Measurements from ENCODE around the gene COL4A4.
"Not testable (repeated sequence)": the region's sequence is repeated elsewhere in the genome, so short reads cannot be mapped to it uniquely, and the experiment has no call there.

COL4A4 gene

DNA sequence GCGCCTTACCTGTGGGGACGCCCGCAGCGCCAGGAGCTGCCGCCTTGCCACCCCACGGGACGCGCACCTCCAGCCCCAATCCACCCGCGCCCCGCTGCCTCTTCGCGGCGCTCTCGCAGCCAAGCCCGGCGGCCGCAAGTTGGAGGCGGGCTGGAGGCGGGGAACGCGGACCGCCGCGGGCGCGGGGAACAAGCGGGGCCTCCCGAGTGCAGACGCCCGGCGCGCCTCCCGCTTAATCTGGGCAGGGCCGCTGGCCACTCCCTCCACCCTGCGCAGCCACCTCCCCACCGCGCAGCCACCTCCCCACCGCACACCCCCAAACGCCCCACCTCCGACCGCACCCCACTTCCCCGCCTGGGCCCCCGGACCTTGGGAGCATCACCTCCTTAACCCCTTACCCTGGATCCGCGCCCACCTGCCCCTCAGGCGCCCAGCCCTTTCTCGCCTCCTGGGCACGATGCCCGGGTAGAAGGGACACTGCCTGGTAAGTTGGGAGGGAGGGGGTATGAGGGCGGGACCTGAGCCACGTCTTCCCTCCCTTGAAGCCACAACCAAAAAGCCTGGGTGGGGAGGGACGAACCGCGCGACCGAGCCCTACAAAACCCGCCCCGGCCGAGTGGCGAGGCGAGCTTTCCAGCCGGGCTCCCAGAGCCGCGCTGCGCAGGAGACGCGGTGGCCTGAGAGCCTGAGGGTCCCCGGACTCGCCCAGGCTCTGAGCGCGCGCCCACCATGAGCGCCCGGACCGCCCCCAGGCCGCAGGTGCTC is at the start of gene COL4A4, which contains the start of gene COL4A3:
Gene COL4A4, minus strand, starts transcription at position 208 of the 765 bp plus-strand sequence. CDS start 16,722 bp downstream, outside the sequence.
Gene COL4A3, plus strand, starts transcription at position 627 of the 765 bp plus-strand sequence. Its CDS starts 103 bp downstream, at position 730.
- DNase-seq = no peak

DNA sequence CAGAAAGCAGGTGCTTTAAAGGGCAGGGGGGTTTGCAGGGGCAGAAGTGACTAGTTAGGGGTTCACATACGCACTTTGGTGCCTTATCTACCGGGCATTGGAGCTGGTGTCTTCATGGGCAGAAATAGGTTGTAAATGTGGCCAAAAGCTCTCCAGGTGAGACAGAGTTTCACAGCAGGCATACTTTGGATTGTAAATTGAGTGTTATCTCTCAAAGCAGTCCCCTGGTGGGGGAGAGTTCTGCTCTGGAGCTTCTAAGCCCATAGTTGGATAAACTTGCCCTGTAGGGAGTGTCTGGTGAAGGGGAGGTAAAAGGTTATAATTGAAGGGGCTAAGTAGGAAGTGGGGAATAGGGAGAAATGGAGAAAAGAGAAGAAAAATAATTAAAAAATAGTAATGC is 43.6 kb upstream of the COL4A4 start:
- no peak for DNase-seq

DNA sequence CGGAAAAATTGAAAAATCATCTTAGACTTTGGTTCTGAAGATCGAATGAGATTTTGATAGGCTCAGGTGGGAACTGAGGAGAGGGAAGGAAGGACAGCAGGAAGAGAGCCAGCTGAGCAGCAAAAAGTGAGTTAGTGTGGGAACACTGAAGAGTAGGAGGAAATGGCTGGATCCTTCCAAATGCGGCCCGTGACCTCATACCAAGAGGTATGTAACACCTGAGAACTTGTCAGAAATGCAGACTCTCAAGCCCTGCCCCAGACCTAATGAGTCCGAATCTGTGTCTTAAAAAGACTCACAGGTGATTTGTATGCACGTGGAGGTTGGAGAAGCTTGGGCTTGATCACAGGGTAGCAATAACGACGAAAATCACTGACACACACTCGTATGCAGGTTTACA is 42.4 kb upstream of the COL4A4 start:
- no peak for DNase-seq

DNA sequence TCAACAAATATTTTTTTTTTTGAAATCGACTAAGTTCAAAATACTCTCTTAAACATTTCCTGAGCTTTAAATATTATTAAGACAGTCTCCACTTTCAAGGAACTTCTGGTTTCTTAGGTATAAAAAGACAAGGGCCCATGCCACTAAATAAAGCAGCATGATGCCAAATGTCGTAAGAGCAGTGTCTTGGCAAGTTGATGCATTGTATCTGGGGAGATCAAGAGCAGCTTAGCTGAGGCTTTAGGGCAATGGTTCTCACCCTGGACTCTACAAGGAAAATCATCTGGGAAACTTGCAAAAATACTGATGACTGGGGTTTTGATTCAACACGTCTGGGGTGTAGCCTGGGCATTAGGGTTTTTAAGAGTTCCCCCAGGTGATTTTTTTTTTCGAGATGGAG is 41.7 kb upstream of the COL4A4 start:
- no peak for DNase-seq

DNA sequence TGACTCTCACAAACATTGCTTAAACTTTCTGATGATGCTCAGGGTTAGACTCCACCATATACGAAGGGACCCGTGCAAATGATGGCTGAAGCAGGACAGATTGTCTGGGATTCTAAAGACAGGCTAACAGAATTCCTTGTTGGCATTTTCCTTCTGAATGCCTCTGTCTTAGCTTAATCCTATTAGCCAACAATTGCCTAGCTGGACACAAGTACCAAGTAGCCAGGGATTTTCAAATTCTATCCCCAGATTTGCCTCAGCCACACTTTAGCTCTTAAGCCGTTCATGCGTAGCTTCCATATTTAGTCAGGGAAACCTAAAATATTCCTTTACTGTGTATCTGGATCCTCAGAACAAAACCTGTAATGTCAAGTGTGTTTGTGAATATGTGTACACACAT is 40.4 kb upstream of the COL4A4 start:
- DNase-seq = no peak

DNA sequence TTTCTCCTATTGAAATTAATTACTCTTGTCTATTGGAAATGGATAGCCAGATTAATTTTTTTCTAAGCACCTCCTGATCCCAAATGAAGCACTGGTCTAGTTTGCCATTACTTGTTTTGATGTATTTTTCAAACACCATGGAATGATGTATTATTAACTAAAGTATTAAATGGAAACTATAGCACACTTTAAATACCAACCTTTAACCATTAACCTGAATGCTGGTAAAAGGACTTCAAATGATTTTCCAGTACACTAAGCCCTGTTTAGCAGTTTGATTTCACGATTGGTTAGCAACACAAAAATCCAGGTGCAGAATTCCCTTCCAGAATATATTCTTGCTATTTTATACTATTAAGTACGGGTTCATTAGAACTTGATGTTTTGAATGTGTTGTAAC is 37.8 kb upstream of the COL4A4 start:
- DNase-seq = no peak

DNA sequence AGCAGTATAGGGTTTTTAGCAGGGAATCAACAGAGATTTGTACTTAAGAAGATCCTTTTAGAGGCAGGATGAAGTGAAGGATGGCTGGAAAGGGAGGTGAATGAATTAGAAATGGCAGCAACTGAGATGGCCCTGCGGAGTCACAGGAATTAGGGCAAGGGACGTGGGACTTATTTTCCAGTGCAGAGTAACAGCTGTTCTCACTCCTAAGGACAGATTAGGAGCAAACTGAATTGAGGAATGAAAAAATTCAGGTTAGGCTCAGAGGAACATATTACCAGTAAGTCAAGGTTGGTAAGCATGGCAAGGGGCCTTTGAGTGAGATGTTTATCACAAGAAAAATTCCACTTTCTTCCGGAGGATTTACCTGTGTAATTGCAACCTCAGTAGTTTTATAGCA is 34.9 kb upstream of the COL4A4 start:
- no peak for DNase-seq

DNA sequence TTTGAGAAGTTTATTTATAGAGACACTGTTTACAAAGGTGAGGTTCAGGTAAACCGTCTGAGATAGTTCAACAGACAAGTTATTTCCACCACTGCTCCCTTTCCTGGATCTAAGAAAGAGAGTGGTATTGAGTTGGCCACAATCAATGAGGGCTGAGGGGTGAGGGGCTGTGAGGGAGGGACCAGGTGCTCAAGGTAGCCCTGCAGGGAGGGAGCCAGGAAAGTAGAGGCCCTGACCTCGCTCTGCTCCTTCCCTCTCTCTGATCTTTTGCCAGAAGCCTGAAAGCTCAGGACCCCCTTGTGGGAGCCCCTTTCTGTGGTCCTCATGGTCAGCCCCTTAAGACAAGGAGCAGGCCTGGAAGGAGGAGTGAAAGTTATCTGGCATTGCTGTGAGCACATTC is 30.2 kb upstream of the COL4A4 start:
- no peak for DNase-seq

DNA sequence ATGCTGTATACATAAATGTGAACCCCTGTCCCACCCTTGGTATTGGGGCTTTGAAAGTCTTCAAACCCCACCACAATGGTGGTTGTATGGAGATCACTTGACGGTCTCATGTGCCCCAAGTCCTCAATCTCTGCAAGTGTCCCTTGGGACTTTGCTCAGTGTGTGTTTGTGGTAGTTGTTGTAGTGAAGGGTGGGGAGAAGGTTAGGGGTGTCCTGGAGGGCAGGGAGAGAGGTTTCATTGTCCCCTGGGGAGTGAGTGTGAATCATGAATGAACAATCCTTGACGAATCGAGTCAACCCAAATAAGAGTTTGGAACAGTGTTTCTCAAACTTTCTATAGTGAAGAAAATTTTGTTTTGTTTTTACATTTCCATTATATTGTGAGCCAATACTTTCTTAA is 28.5 kb upstream of the COL4A4 start:
- no peak for DNase-seq

DNA sequence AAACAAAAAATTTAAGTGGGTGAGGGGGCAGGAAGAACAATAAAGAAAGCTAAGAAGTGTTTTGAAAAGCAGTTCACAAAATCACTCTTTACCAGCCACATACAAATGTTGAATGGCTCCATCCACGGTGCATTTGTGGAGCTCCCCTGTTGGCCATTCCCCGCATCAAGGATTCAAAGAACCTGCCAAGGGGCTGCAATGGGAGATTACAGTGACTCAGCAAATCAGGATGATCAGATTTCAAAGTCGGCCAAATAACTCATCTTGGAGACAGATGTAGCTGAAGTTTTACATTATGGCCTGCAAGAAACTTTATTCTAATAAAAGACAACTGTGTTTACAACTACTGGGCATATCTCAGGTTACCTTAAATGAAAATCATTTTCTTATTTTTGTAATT is 27.4 kb upstream of the COL4A4 start:
- no peak for DNase-seq

DNA sequence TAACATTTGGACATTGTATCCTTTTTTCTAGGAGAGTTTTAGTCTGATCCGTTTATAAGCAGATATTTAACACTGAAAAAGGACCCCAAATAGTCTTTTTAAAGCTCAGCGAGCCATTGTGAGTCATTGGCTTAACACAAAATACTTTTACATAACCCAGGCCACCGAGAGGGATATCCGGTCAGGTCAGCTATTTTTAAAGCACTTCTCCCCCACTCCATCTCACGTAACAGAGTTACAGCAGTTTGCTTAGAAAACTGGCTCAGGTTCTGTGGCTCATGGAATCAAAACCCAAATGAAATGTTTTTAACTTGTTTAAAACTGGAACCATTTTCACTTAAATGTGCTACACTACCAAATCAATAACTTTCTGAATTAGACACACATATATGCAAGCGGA is 24.3 kb upstream of the COL4A4 start:
- DNase-seq = no peak

DNA sequence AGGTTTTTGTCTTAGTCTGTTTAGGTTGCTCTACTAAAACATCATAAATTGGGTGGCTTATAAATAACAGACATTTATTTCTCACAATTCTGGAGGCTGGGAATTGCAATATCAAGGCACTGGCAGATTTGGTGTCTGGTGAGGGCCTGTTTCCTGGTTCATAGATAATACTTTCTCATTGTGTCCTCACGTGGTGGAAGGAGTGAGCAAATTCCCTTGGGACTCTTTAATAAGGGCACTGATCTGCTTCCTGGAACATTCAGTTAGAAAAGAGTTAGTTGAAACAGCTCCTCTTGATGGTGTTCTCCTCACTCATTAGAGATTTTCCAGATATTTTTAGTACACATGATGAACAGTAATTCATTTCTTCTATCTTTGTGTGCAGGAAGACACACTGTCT is 22.7 kb upstream of the COL4A4 start:
- DNase-seq = no peak

DNA sequence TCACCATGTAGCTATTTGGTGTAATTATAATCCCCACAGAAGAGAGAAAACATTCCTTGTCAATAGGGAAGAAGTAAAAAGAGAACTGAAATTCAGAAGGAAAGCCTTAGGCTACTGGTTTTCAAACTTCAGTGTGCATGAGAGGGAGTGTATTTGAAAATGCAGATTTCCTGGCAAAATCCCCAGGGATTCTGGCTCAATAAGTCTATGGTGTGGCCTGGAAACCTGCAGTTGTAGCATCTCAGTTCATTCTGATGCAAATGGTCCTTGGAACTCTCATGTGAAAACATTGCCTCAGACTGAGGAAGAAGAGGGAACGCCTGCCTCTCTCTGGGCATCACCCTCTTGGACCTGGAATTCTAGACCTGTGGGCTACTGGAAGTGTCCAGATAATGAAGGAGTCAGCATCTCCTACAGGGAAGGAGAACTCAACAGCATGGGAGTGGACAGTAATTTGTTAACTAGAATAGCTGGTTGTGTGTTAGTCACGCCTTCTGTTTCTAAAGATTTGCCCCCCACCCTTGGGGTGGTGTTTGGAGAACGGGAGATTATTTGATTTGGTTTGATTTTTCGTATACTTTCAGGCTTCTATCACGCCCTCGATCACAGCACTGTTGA is 21.7 kb upstream of the COL4A4 start:
- DNase-seq = no peak

DNA sequence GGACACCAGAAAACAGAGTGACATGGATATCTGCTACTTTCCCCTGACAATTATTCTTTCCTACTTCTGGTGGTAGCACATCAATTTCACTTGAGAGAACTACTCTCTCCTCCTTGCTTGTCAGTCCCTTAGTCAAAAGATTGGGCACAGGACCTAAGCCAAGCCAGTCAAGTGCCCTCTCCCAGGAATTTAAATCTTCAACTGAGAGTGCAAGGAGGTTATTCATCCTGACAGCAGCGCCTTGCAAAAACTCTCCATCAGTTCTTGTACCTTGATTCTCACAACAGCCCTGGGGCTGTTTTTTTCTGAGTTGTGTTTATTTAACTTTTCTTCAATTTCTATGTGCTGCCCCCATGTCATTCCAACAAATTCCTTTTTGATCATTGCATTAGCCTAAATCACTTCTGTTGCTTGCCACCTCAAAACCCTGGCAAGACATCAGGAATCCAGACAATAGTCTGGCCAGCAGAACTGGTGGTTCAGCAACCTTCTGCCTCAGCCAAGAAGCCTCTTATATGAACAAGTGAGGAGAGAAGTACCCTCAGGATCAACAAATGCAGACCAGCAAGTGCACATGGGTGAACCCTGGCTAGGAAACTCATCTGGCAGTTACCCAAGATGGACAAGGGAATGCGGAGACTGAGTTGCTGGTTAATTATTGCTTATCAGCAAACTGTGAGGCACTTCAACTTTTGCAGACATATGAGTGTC is 19.8 kb upstream of the COL4A4 start:
- no peak for DNase-seq

DNA sequence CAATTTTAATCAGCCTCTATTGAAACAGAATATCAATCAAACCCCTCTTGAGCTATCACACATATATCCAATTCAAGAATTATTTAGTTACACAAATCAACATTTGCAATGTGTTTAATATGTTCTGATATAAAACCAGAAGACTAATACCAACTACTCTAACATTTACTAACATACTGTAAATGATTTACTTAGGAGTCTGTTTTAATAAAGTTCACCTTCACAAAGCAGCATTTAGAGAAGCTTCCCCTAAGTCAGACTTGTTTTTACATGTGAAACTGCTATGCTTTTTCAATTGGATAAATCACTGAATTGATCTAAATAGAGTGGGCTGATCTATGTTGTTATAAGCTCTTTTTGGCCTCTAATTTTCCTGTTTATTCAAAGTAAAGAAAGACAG is 18.8 kb upstream of the COL4A4 start:
- DNase-seq = no peak

DNA sequence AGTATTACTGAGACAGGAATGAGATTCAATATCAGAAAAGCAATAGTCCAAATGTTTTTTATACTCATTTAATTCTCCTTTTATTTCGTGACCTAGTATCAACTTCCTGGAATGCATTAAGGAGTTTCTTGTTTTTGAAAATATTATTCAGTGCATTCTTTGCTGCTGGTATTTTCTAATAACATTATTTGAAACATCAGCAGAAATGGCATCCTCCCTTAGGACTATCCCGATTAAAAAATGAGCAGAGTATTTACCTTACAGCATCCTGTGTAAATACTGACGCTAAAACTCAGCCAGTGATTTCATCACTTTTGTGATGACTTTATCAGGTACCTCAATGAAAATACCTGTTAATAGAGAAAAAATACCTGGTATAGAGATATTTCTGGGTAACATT is 16.8 kb upstream of the COL4A4 start:
- no peak for DNase-seq

DNA sequence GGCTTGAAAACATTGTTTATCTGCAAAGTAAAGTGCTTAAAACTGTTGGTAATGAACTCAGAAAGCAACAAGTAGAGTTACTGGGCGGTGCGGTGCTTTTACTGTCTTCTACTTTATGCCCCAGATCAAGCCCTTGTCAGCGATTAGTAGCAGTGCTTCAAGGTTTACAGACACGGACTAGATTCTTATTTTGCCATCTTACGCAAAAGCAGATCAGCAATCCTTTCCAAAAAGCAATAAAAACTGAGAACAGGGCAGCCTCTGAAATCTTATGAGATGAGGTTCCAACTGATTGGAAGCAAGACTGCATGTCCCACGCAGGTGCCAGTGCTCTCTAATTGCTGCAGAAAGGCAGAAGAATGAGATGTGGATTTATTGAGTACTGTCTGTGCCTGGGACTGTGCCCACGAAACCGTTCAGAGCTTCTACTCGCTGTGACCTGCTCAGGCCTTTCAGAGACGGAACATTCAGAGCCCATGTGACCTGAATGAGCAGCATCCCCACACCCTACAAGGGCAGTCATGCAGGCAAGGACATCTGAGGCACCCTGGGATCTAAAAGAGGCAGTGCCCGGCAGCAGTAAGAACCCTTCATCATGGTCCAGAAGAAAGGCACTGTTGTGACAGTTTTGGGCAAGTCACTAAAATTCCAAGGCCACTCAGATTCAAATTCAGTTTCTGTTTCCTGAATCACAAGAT is 16.1 kb upstream of the COL4A4 start:
- no peak for DNase-seq

DNA sequence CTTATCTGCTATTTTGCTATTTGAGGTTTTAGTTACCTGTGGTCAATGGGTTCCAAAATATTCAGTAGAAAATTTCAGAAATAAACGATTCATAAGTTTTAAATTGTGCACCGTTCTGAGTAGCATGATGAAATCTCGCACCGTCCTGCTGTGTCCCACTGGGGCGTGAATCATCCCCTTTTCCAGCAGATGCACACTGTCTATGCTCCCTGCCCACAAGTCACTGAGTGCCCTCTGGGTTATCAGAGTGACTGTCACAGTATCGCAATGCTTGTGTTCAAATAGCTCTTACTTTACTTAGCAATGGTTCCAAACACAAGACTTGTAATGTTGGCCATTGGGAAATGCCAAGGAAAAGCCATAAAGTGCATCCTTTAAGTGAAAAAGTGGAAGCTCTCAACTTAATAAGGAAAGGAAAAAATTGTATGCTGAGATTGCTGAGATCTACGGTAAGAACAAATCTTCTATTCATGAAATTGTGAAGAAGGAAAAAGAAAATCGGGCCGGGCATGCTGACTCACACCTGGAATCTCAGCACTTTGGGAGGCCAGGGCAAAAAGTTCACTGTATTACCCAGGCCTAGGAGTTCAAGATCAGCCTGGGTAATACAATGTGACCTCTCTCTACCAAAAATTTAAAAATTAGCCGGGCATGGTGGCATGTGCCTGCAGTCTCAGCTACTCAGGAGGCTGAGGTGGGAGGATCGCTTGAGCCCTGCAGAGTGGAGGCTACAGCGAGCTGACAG is 13.8 kb upstream of the COL4A4 start:
- DNase-seq = no peak

DNA sequence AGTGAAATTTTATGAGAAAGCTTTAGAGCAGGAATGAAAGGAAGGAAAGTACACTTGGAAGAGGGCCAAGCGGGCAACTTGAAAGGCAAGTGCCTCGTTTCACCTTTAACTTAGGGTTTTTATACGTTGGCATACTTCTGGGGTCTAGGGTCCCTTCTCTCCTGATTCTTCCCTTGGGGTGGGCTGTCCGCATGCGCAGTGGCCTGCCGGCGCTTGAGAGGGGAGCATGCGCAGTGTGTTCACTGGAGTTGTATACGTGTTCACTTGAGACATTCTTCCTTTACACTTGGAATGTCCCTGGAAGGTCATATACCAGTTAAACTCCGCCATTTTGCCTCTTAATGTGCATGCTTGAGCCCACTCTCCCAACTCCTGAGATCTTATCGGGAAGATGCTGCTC is 7.8 kb upstream of the COL4A4 start:
- DNase-seq = not testable (repeated sequence)

DNA sequence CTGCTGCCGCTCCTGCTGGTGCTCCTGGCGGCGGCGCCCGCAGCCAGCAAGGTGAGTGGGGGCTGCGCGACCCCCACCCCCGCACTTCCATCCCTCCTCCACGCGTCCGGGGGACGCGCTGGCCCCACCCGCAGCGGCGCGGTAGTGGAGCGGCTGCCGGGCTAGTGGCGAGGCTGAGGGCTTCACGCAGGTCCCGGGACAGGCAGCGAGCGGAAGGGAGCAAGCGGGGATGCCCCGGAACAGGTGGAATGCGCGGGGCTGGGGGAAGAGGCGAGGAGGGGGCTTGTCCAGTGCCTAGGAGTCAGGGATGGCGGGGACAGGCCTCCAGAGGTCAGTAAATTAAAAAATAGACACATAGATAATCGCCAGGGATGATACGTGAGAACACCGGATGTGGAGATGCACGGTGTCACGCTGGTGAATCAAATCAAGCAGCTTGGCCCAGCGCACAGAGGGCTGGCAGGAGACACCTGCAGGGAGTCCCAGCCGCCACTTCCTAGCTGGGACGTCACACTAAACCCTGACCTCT is 822 bp upstream of the COL4A4 start:
- DNase-seq = no peak

DNA sequence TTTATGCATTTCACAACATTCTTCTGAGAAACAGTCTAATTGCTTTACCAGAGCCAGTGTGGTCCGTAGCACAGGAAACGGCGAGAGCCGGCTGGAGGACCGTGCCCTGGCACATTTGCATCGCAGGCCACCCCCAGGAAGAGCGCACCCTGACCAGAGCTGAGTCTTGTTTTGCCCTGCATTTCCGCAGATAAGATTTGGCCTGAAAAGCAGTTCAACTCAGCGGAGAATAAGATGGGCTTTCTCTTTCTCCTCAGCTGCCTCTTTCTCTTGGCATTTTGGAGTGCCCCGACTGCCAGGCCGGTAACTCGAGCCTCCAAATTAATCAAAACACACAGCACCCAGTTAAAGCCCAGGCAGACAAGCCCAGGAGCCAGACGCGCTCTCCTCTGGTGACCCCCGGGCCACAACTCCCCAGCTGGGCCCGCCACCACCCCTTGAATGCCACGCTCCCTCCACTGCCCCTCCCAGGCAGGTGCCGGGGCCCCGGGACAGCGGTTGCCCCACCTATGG is 464 bp downstream of the COL4A4 start:
- DNase-seq = no peak

DNA sequence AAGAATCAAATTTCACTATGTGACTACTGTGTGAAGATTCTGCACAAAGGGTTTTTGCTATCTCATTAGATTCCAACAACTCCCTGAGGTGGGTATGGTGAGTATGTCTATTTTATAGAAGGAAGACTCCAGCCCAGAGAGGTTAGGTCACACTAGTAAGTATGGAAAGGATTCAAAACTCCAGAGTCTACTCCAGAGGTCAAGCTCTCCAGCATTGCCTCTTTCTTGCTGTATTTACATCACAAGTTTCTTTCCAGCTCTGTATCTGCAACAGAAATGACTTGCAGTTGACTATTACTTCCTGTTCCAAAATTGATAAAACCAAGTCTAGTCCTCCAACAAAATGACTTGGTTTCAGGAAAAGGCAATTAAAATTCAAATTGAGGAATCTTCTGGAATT is 2.1 kb downstream of the COL4A4 start:
- no peak for DNase-seq
